A549 treated with DMSO at 1 μM for 4 hours (cell line): ENCODE measurements around the gene SPG21. TPM values are rescaled to one million over a fixed set of nuclear protein-coding genes. Genes with fewer than 3 reads are reported as not detected.

Source experiments
- total RNA-seq: library from RNA; stranded (reverse); fragments of 200-300 nt; extraction: Qiagen RNA extraction; gene quantifications from 5 replicates; pipeline ENCODE4 v1.2.3, GENCODE V29; 2022; ENCODE audit warnings: low read depth

The SPG21 gene
- total RNA-seq: 114 to 142 TPM (median 130 TPM) in 5 replicates

GRCh38 chr15:64989416-64990167 lies at the start of gene SPG21:
Gene SPG21 (minus strand): TSS chr15:64989914. CDS start chr15:64983569, 6,345 bp downstream.

GRCh38 chr15:65028921-65029735 lies 39.4 kb upstream of the SPG21 start, which contains the start of gene MTFMT:
Gene MTFMT (minus strand): TSS chr15:65029639. CDS start chr15:65029613, 26 bp downstream.

Other genes with a start within 250 kb of the SPG21 start
- gene RBPMS2, start 214.3 kb downstream of the SPG21 start, total RNA-seq: 7.5 to 9.4 TPM (median 8.4 TPM) in 5 replicates
- gene PIF1, start 164.3 kb downstream of the SPG21 start, total RNA-seq: 13.2 to 23.5 TPM (median 21.1 TPM) in 5 replicates
- gene PLEKHO2, start 148.0 kb downstream of the SPG21 start, total RNA-seq: 6.1 to 7.7 TPM (median 6.8 TPM) in 5 replicates
- 1.5 to 2.1 TPM (median 1.9 TPM) in 5 replicates for gene ANKDD1A, start 78.0 kb downstream of the SPG21 start, total RNA-seq
- 23.7 to 29.0 TPM (median 25.8 TPM) in 5 replicates for gene MTFMT, start 39.7 kb upstream of the SPG21 start, total RNA-seq
- 10.5 to 15.5 TPM (median 12.1 TPM) in 5 replicates for gene SLC51B, start 55.5 kb upstream of the SPG21 start, total RNA-seq
- gene RASL12, start 78.1 kb upstream of the SPG21 start, total RNA-seq: 0.06 to 0.28 TPM (median 0.19 TPM) in 5 replicates
- 0.02 TPM in 1 of 5 replicates, not detected in the others for gene KBTBD13, start 86.8 kb upstream of the SPG21 start, total RNA-seq
- gene UBAP1L, start 125.3 kb upstream of the SPG21 start, total RNA-seq: 0.52 to 1.4 TPM (median 0.91 TPM) in 5 replicates
- 24.0 to 33.4 TPM (median 28.2 TPM) in 5 replicates for gene PDCD7, start 143.9 kb upstream of the SPG21 start, total RNA-seq
- gene CLPX, start 195.4 kb upstream of the SPG21 start, total RNA-seq: 41.2 to 58.4 TPM (median 51.2 TPM) in 5 replicates
- gene CILP, start 221.6 kb upstream of the SPG21 start, total RNA-seq: 0.05 to 0.08 TPM (median 0.08 TPM) in 5 replicates